HepG2 (cell line): Measurements from ENCODE around the gene CTCF. TPM values are rescaled to one million over a fixed set of nuclear protein-coding genes. Genes with fewer than 3 reads are reported as not detected.
A peak's percentile ranks its signal among the peaks of the same experiment; 100 is the strongest.

Experiments used
- AFF4 ChIP-seq: sonication (generic); formaldehyde crosslinking; IDR thresholded peaks from 2 replicates; pipeline ENCODE4 v1.4.0; 2020; ENCODE audit warnings: missing genetic modification reagents
- BRD4 ChIP-seq: sonication (generic); formaldehyde crosslinking; IDR thresholded peaks from 2 replicates; pipeline ENCODE4 v1.4.0; 2020; ENCODE audit warnings: missing genetic modification reagents
- FOXM1 ChIP-seq: sonication (generic); formaldehyde crosslinking; IDR thresholded peaks from 2 replicates; pipeline ENCODE4 v1.5.0; 2020; ENCODE audit warnings: missing genetic modification reagents
- MAX ChIP-seq: IDR thresholded peaks from 2 replicates; pipeline ENCODE4 v1.6.1; 2012; ENCODE audit warnings: inconsistent platforms
- MXD4 ChIP-seq: IDR thresholded peaks from 2 replicates; pipeline ENCODE4 v1.6.1; 2016; ENCODE audit warnings: mild to moderate bottlenecking, missing biosample characterization, missing genetic modification reagents
- SNAPC2 ChIP-seq: sonication (generic); formaldehyde crosslinking; IDR thresholded peaks from 2 replicates; pipeline ENCODE4 v1.8.1; 2022; ENCODE audit warnings: mild to moderate bottlenecking, missing genetic modification reagents
- TMF1 ChIP-seq: sonication (generic); formaldehyde crosslinking; IDR thresholded peaks from 2 replicates; pipeline ENCODE4 v1.8.1; 2022; ENCODE audit warnings: low read depth, missing genetic modification reagents
- ZNF333 ChIP-seq: sonication (generic); formaldehyde crosslinking; IDR thresholded peaks from 2 replicates; pipeline ENCODE4 v1.4.0; 2020; ENCODE audit warnings: mild to moderate bottlenecking, missing genetic modification reagents, borderline replicate concordance
- ZNF44 ChIP-seq: sonication (generic); formaldehyde crosslinking; IDR thresholded peaks from 2 replicates; pipeline ENCODE4 v1.5.1; 2020; ENCODE audit warnings: mild to moderate bottlenecking, missing genetic modification reagents
- ZNF768 ChIP-seq: sonication (generic); formaldehyde crosslinking; IDR thresholded peaks from 2 replicates; pipeline ENCODE4 v1.4.0; 2020; ENCODE audit warnings: missing genetic modification reagents
- polyA plus RNA-seq, 8 experiments: library from polyadenylated mRNA; depleted of rRNA in 3 of 8; stranded (reverse) in 7 of 8; unstranded in 1 of 8; fragments of >200 nt; fragmentation: Illumina TruSeq in 4 of 8; extraction: Trizol in 4 of 8; gene quantifications; 2 replicates each; pipeline versions ENCODE4 v1.2.1 to v1.2.3, GENCODE V29; 2011 to 2016; ENCODE audit warnings: low read depth in 4 of 8, missing spikeins in 1 of 8, mixed read lengths in 1 of 8; ENCODE audit not compliant: insufficient read depth in 1 of 8
- total RNA-seq, 5 experiments: library from RNA; depleted of rRNA; stranded (reverse); fragments of >200 nt; fragmentation: Illumina TruSeq; extraction: Trizol; gene quantifications; 2 replicates each; pipeline ENCODE4 v1.2.3, GENCODE V29; 2016; ENCODE audit warnings: low read depth in 1 of 5
- TF ChIP-seq, protein P1 (sequence below): sonication (generic); formaldehyde crosslinking; IDR thresholded peaks from 2 replicates; pipeline ENCODE4 v1.5.1; 2020; ENCODE audit warnings: mild to moderate bottlenecking, missing genetic modification reagents, borderline replicate concordance
- TF ChIP-seq, protein P2 (sequence below): sonication (generic); formaldehyde crosslinking; IDR thresholded peaks from 2 replicates; pipeline ENCODE4 v1.4.0; 2020; ENCODE audit warnings: missing genetic modification reagents

CTCF gene
- total and polyA plus RNA-seq, 2 of the 13 experiments (the other 11 are each of a cell fraction or from before 2014, with no cell fraction given) = 19.5 to 37.5 TPM

DNA sequence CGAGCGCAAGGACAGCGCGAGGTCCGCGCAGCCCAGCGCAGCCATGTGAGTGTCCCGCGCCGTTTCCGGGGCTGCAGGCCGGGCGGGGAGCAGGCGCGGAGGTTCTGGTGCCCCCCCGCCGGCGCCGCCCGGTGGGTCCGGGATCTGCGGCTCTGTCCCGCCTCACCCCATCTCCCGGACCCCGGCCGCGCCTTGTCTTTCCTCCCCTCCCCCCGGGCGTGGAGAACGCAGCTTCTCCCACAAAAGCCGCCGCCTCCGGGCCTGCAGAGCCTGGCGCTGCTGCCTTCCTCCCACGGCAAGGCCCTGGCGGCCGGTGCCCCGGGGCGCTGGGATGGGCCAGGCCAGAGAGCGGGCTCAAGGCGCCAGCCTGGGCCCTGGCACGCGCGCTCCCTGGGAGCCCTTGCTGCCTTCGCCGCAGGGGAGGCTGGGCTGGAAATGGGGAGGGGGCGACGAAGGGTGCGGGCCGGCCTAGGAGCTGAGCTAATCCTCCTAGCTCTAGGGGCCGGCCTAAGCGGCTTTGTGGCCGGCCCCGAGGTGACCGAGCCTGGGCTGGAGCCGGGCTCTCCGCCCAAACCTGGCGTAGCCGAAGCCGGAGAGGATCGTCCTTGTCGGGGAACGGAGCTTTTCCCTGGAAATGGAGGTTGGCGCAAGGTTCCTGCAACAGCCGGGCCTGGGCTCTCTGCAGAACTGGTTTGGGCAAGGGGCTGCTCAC is 33.3 kb upstream of the CTCF start (continued):
- no peak for TF ChIP-seq AFF4 (CRISPR knock-in tag)
- TF ChIP-seq MAX = peak; percentile 82
- TF ChIP-seq ZNF44 = no peak
- TF ChIP-seq SNAPC2 (CRISPR knock-in tag) = peak; percentile 89; the same call in 1 of the 2 replicates
- 0 out of 2 replicates have a peak, but pooled peaks have one; percentile 59 for TF ChIP-seq BRD4 (CRISPR knock-in tag)
- no peak for TF ChIP-seq MXD4
- TF ChIP-seq ZNF333 = 0 out of 2 replicates have a peak, but pooled peaks have one; percentile 12
- TF ChIP-seq, protein P1, sequence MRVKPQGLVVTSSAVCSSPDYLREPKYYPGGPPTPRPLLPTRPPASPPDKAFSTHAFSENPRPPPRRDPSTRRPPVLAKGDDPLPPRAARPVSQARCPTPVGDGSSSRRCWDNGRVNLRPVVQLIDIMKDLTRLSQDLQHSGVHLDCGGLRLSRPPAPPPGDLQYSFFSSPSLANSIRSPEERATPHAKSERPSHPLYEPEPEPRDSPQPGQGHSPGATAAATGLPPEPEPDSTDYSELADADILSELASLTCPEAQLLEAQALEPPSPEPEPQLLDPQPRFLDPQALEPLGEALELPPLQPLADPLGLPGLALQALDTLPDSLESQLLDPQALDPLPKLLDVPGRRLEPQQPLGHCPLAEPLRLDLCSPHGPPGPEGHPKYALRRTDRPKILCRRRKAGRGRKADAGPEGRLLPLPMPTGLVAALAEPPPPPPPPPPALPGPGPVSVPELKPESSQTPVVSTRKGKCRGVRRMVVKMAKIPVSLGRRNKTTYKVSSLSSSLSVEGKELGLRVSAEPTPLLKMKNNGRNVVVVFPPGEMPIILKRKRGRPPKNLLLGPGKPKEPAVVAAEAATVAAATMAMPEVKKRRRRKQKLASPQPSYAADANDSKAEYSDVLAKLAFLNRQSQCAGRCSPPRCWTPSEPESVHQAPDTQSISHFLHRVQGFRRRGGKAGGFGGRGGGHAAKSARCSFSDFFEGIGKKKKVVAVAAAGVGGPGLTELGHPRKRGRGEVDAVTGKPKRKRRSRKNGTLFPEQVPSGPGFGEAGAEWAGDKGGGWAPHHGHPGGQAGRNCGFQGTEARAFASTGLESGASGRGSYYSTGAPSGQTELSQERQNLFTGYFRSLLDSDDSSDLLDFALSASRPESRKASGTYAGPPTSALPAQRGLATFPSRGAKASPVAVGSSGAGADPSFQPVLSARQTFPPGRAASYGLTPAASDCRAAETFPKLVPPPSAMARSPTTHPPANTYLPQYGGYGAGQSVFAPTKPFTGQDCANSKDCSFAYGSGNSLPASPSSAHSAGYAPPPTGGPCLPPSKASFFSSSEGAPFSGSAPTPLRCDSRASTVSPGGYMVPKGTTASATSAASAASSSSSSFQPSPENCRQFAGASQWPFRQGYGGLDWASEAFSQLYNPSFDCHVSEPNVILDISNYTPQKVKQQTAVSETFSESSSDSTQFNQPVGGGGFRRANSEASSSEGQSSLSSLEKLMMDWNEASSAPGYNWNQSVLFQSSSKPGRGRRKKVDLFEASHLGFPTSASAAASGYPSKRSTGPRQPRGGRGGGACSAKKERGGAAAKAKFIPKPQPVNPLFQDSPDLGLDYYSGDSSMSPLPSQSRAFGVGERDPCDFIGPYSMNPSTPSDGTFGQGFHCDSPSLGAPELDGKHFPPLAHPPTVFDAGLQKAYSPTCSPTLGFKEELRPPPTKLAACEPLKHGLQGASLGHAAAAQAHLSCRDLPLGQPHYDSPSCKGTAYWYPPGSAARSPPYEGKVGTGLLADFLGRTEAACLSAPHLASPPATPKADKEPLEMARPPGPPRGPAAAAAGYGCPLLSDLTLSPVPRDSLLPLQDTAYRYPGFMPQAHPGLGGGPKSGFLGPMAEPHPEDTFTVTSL (CRISPR knock-in tag) = no peak
- peak; percentile 64 for TF ChIP-seq TMF1 (CRISPR knock-in tag)
- TF ChIP-seq FOXM1 (CRISPR knock-in tag) = 0 out of 2 replicates have a peak, but pooled peaks have one; percentile 44
- TF ChIP-seq ZNF768 (CRISPR knock-in tag) = peak; percentile 56
- TF ChIP-seq, protein P2, sequence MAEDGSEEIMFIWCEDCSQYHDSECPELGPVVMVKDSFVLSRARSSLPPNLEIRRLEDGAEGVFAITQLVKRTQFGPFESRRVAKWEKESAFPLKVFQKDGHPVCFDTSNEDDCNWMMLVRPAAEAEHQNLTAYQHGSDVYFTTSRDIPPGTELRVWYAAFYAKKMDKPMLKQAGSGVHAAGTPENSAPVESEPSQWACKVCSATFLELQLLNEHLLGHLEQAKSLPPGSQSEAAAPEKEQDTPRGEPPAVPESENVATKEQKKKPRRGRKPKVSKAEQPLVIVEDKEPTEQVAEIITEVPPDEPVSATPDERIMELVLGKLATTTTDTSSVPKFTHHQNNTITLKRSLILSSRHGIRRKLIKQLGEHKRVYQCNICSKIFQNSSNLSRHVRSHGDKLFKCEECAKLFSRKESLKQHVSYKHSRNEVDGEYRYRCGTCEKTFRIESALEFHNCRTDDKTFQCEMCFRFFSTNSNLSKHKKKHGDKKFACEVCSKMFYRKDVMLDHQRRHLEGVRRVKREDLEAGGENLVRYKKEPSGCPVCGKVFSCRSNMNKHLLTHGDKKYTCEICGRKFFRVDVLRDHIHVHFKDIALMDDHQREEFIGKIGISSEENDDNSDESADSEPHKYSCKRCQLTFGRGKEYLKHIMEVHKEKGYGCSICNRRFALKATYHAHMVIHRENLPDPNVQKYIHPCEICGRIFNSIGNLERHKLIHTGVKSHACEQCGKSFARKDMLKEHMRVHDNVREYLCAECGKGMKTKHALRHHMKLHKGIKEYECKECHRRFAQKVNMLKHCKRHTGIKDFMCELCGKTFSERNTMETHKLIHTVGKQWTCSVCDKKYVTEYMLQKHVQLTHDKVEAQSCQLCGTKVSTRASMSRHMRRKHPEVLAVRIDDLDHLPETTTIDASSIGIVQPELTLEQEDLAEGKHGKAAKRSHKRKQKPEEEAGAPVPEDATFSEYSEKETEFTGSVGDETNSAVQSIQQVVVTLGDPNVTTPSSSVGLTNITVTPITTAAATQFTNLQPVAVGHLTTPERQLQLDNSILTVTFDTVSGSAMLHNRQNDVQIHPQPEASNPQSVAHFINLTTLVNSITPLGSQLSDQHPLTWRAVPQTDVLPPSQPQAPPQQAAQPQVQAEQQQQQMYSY = peak; percentile 26
